GM21367 (cell line): ENCODE results near the gene GALNT18.

Experiments used
- ATAC-seq: cut with Tn5 transposase; IDR thresholded peaks from one replicate; pipeline ENCODE4 v1.9.1; 2021; ENCODE audit not compliant: unreplicated experiment

GALNT18 gene

GRCh38 chr11:11391796-11392463, 229.9 kb downstream of the GALNT18 start:
- no peak for ATAC-seq

- no peak for ATAC-seq
Observed at GRCh38 chr11:11391169-11391568, 230.6 kb downstream of the GALNT18 start.

- ATAC-seq, result no peak
Observed at GRCh38 chr11:11390068-11390771, 231.6 kb downstream of the GALNT18 start.

- no peak for ATAC-seq
Observed at GRCh38 chr11:11389238-11389637, 232.6 kb downstream of the GALNT18 start.

- no peak for ATAC-seq
Observed at GRCh38 chr11:11387622-11388305, 234.0 kb downstream of the GALNT18 start.

- ATAC-seq, result no peak
Observed at GRCh38 chr11:11387207-11387606, 234.6 kb downstream of the GALNT18 start.

GRCh38 chr11:11384829-11385228, 237.0 kb downstream of the GALNT18 start:
- ATAC-seq, result no peak

GRCh38 chr11:11383995-11384394, 237.8 kb downstream of the GALNT18 start:
- ATAC-seq, result no peak

GRCh38 chr11:11382858-11383532, 238.8 kb downstream of the GALNT18 start:
- no peak for ATAC-seq

- ATAC-seq, result no peak
Observed at GRCh38 chr11:11381471-11382105, 240.2 kb downstream of the GALNT18 start.

- no peak for ATAC-seq
Observed at GRCh38 chr11:11380883-11381282, 240.9 kb downstream of the GALNT18 start.

GRCh38 chr11:11380340-11380739, 241.5 kb downstream of the GALNT18 start:
- ATAC-seq, result no peak

GRCh38 chr11:11379661-11380060, 242.1 kb downstream of the GALNT18 start:
- ATAC-seq, result no peak

- ATAC-seq, result no peak
Observed at GRCh38 chr11:11378184-11378940, 243.4 kb downstream of the GALNT18 start.

GRCh38 chr11:11374358-11375148, 247.3 kb downstream of the GALNT18 start:
- no peak for ATAC-seq

- no peak for ATAC-seq
Observed at GRCh38 chr11:11373934-11374333, 247.9 kb downstream of the GALNT18 start.

GRCh38 chr11:11372461-11372860, 249.3 kb downstream of the GALNT18 start:
- ATAC-seq, result no peak

- no peak for ATAC-seq
Observed at GRCh38 chr11:11370962-11371303, 250.9 kb downstream of the GALNT18 start.

- no peak for ATAC-seq
Observed at GRCh38 chr11:11370255-11370961, 251.4 kb downstream of the GALNT18 start.
